Neural cell (in vitro differentiated cells): ENCODE data around the gene NID2. TPM values are rescaled to one million over a fixed set of nuclear protein-coding genes. Genes with fewer than 3 reads are reported as not detected.

ENCODE experiments used
- H2AFZ ChIP-seq: fragments of 200-600, 300-800 bp; sonication (generic), shearing (Covaris generic); 2 replicates; pipeline ENCODE4 v1.6.0; 2014; ENCODE audit warnings: low read depth, mild to moderate bottlenecking, antibody characterized with exemption, low read length, moderate library complexity
- H3F3A ChIP-seq: fragments of 200-600 bp; shearing (Covaris generic); 2 replicates; pipeline ENCODE4 v1.6.1; 2016; ENCODE audit warnings: mild to moderate bottlenecking, moderate library complexity, mixed read lengths, antibody characterized with exemption, low read length; ENCODE audit not compliant: insufficient read depth, poor library complexity, severe bottlenecking
- H3K27ac ChIP-seq: fragments of 200-600, 300-800 bp; sonication (generic), shearing (Covaris generic); 2 replicates; pipeline ENCODE4 v1.5.1; 2014; ENCODE audit warnings: mild to moderate bottlenecking, low read length, moderate library complexity
- H3K27me3 ChIP-seq: fragments of 300-800, 200-600 bp; sonication (generic), shearing (Covaris generic); 2 replicates; pipeline ENCODE4 v1.6.0; 2014; ENCODE audit warnings: mild to moderate bottlenecking, low read depth, low read length, moderate library complexity; ENCODE audit not compliant: insufficient read depth
- H3K36me3 ChIP-seq: fragments of 300-800, 200-600 bp; sonication (generic), shearing (Covaris generic); 2 replicates; pipeline ENCODE4 v1.5.1; 2014; ENCODE audit warnings: mild to moderate bottlenecking, antibody characterized with exemption, low read length, moderate library complexity; ENCODE audit not compliant: insufficient read depth
- H3K4me2 ChIP-seq: fragments of 300-800, 200-600 bp; sonication (generic), shearing (Covaris generic); 2 replicates; pipeline ENCODE4 v1.6.0; 2014; ENCODE audit warnings: mild to moderate bottlenecking, low read length
- H3K4me3 ChIP-seq: fragments of 300-800, 200-600 bp; sonication (generic), shearing (Covaris generic); 2 replicates; pipeline ENCODE4 v1.5.1; 2014; ENCODE audit warnings: mild to moderate bottlenecking, low read length, moderate library complexity
- H3K79me2 ChIP-seq: fragments of 200-600 bp; shearing (Covaris generic); replicated peaks from 2 replicates; pipeline ENCODE4 v1.6.0; 2014; ENCODE audit warnings: mild to moderate bottlenecking, low read length, moderate library complexity; ENCODE audit not compliant: insufficient read depth
- H3K9ac ChIP-seq: fragments of 300-800, 200-600 bp; sonication (generic), shearing (Covaris generic); 2 replicates; pipeline ENCODE4 v1.6.1; 2016; ENCODE audit warnings: mild to moderate bottlenecking, low read length, mixed read lengths
- H3K9me2 ChIP-seq: fragments of 200-600 bp; shearing (Covaris generic); 2 replicates; pipeline ENCODE4 v1.6.1; 2016; ENCODE audit warnings: mild to moderate bottlenecking, low read length, mixed read lengths; ENCODE audit not compliant: insufficient read depth
- H3K9me3 ChIP-seq: fragments of 200-600, 300-800 bp; sonication (generic), shearing (Covaris generic); 2 replicates; pipeline ENCODE4 v1.6.1; 2016; ENCODE audit warnings: mild to moderate bottlenecking, mixed run types, low read length, moderate library complexity, mixed read lengths
- H4K20me1 ChIP-seq: fragments of 200-600 bp; shearing (Covaris generic); 2 replicates; pipeline ENCODE4 v1.6.1; 2016; ENCODE audit warnings: mild to moderate bottlenecking, mixed run types; ENCODE audit not compliant: insufficient read depth
- CTCF ChIP-seq: fragments of 450-650 bp; IDR thresholded peaks from 2 replicates; pipeline ENCODE4 v1.5.1; 2014; ENCODE audit warnings: antibody characterized with exemption, mild to moderate bottlenecking, moderate library complexity; ENCODE audit not compliant: poor library complexity, severe bottlenecking
- EP300 ChIP-seq: fragments of 450-650 bp; conservative IDR thresholded peaks from 2 replicates; pipeline ENCODE4 v1.6.1; 2014; ENCODE audit warnings: antibody characterized with exemption, mild to moderate bottlenecking, moderate library complexity; ENCODE audit not compliant: poor library complexity, severe bottlenecking
- EZH2 ChIP-seq: fragments of 200-600, 300-800 bp; shearing (Covaris generic), sonication (generic); IDR thresholded peaks from 2 replicates; pipeline ENCODE4 v1.6.1; 2014; ENCODE audit warnings: antibody characterized with exemption, low read length, borderline replicate concordance, mild to moderate bottlenecking; ENCODE audit not compliant: insufficient read depth, poor library complexity, severe bottlenecking
- MXI1 ChIP-seq: fragments of 450-650 bp; conservative IDR thresholded peaks from 2 replicates; pipeline ENCODE4 v1.6.1; 2014; ENCODE audit warnings: antibody characterized with exemption, mild to moderate bottlenecking; ENCODE audit not compliant: poor library complexity, severe bottlenecking
- POLR2AphosphoS5 ChIP-seq: IDR thresholded peaks from 2 replicates; pipeline ENCODE4 v1.6.1; 2012
- RAD21 ChIP-seq: fragments of 450-650 bp; conservative IDR thresholded peaks from 2 replicates; pipeline ENCODE4 v1.6.1; 2014; ENCODE audit warnings: antibody characterized with exemption, mild to moderate bottlenecking, moderate library complexity
- REST ChIP-seq: IDR thresholded peaks from 2 replicates; pipeline ENCODE4 v1.6.1; 2012; ENCODE audit warnings: borderline replicate concordance
- SMC3 ChIP-seq: fragments of 450-650 bp; conservative IDR thresholded peaks from 2 replicates; pipeline ENCODE4 v1.6.1; 2014; ENCODE audit warnings: antibody characterized with exemption, mild to moderate bottlenecking, moderate library complexity; ENCODE audit not compliant: poor library complexity
- TAF1 ChIP-seq: IDR thresholded peaks from 2 replicates; pipeline ENCODE4 v1.6.1; 2012; ENCODE audit warnings: low read depth
- polyA plus RNA-seq: library from polyadenylated mRNA; depleted of rRNA; stranded (reverse); fragments of >200 nt; gene quantifications from 2 replicates; pipeline ENCODE4 v1.2.3, GENCODE V29; 2014

Gene NID2
- polyA plus RNA-seq, 1 donor from 2014 or later = 1.1 TPM

- TF ChIP-seq RAD21 = no peak
- no peak for TF ChIP-seq EP300
- no peak for TF ChIP-seq CTCF
- no peak for TF ChIP-seq TAF1
- no peak for TF ChIP-seq MXI1
- TF ChIP-seq REST = no peak
- no peak for TF ChIP-seq POLR2AphosphoS5
- no peak for TF ChIP-seq SMC3
- no peak for TF ChIP-seq EZH2
- Histone ChIP-seq H2AFZ (no peak overlapping the region), H3K79me2 (no peaks in the 10 kb centered on the region), H3K9me3 (no peaks in the 10 kb centered on the region), H3K27ac (no peak overlapping the region), H3K9me2 (no peaks in the 10 kb centered on the region), H3K27me3 (no peaks in the 10 kb centered on the region), H3F3A (no peaks in the 10 kb centered on the region), H3K9ac (no peak overlapping the region), H3K4me2 (no peak overlapping the region), H3K36me3 (no peaks in the 10 kb centered on the region), H3K4me3 (no peak overlapping the region), H4K20me1 (no peaks in the 10 kb centered on the region)
Measured at GRCh38 chr14:52039124-52039815, 29.6 kb downstream of the NID2 start.

GRCh38 chr14:52033101-52033642, 35.7 kb downstream of the NID2 start:
- no peak overlapping the region for H2AFZ ChIP-seq
- H3K4me3 ChIP-seq = no peak overlapping the region
- H3K79me2 ChIP-seq = no peaks in the 10 kb centered on the region
- H3F3A ChIP-seq = no peaks in the 10 kb centered on the region
- no peaks in the 10 kb centered on the region for H3K9me3 ChIP-seq
- H3K9ac ChIP-seq = no peak overlapping the region
- no peak overlapping the region for H3K27ac ChIP-seq
- H3K4me2 ChIP-seq = no peak overlapping the region
- H3K36me3 ChIP-seq = no peaks in the 10 kb centered on the region
- no peaks in the 10 kb centered on the region for H4K20me1 ChIP-seq
- no peaks in the 10 kb centered on the region for H3K27me3 ChIP-seq
- TF ChIP-seq EP300 (no peak), MXI1 (no peak), TAF1 (no peak), EZH2 (no peak), POLR2AphosphoS5 (no peak), REST (no peak), RAD21 (no peak), CTCF (no peak), SMC3 (no peak)
- no peaks in the 10 kb centered on the region for H3K9me2 ChIP-seq
